ENCODE results near the gene C20orf202. TPM values are rescaled to one million over a fixed set of nuclear protein-coding genes. Genes with fewer than 3 reads are reported as not detected.

Gene C20orf202
- total RNA-seq, 6 experiments from 2014 or later, result 0.19 TPM; not detected in 5

DNA sequence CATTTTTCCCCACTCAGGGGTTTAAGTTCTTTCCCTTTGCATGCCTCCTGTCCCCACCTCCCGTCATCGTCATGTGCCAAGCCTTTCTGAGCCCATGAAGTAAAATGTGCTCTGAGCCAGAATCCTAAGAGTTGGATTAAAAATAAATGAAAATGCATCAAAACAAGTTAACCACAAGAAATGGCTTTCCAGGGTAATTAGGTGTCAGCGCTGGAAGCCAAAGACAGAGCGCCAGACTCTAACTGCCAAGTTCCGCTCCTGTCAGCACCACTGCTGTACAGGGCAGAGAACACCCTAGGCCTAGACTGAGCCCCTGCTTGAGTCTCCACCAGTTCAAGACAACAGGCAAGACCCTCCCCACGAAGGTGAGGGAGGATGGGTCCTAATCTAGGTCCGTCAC, 5.5 kb upstream of the C20orf202 start:
- Histone ChIP-seq H3K27ac (no peak overlapping the region), H3K27me3 (no peaks in the 10 kb centered on the region), H3K4me3 (no peak overlapping the region), H3K4me1 (no peaks in the 10 kb centered on the region), H3K36me3 (no peaks in the 10 kb centered on the region), H3K9me3 (no peaks in the 10 kb centered on the region)
- TF ChIP-seq, protein P1, sequence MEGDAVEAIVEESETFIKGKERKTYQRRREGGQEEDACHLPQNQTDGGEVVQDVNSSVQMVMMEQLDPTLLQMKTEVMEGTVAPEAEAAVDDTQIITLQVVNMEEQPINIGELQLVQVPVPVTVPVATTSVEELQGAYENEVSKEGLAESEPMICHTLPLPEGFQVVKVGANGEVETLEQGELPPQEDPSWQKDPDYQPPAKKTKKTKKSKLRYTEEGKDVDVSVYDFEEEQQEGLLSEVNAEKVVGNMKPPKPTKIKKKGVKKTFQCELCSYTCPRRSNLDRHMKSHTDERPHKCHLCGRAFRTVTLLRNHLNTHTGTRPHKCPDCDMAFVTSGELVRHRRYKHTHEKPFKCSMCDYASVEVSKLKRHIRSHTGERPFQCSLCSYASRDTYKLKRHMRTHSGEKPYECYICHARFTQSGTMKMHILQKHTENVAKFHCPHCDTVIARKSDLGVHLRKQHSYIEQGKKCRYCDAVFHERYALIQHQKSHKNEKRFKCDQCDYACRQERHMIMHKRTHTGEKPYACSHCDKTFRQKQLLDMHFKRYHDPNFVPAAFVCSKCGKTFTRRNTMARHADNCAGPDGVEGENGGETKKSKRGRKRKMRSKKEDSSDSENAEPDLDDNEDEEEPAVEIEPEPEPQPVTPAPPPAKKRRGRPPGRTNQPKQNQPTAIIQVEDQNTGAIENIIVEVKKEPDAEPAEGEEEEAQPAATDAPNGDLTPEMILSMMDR (IDR thresholded peaks at IDR 0.05), result no peak
- no peak for TF ChIP-seq POLR2A (IDR thresholded peaks at IDR 0.05)
- WGBS (ENCODE audit: insufficient coverage, low coverage, low lambda C conversion rate, missing lambda C conversion rate), result 76% methylated on average over 7 of the region's 7 CpGs
- intact Hi-C loops (cut with DNase I), result no loop called here
- DNase-seq, result no peak
- ATAC-seq, result no peak

DNA sequence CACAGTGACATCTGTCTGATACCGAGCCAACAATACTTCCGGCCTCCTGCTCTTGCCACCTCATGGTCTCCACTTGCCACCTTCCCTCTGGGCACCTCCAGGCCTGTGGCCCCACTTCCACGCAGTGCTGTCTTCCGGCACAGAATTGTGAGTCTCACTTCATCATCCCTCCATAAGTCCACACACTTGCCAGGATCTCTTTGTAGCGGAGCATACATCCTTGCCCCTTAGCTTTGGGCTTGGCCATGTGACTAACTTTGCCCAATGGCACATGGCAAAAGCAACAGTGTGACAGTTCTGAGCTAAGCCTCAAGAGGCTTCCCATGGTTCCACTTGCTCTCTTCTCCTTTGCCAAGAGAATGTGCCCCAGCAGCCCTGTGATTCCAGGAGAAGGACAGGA, 4.5 kb upstream of the C20orf202 start:
- ATAC-seq (no peak), DNase-seq (no peak)
- TF ChIP-seq, protein P1 (IDR thresholded peaks at IDR 0.05), result no peak
- no peak for TF ChIP-seq POLR2A (IDR thresholded peaks at IDR 0.05)
- H3K27me3 ChIP-seq, result no peaks in the 10 kb centered on the region
- no peak overlapping the region for H3K4me3 ChIP-seq
- no peaks in the 10 kb centered on the region for H3K9me3 ChIP-seq
- H3K4me1 ChIP-seq, result no peaks in the 10 kb centered on the region
- intact Hi-C loops (cut with DNase I), result no loop called here
- H3K36me3 ChIP-seq, result no peaks in the 10 kb centered on the region
- H3K27ac ChIP-seq, result no peak overlapping the region
- WGBS (ENCODE audit: insufficient coverage, low coverage, low lambda C conversion rate, missing lambda C conversion rate), result 92% methylated on average over 5 of the region's 5 CpGs

DNA sequence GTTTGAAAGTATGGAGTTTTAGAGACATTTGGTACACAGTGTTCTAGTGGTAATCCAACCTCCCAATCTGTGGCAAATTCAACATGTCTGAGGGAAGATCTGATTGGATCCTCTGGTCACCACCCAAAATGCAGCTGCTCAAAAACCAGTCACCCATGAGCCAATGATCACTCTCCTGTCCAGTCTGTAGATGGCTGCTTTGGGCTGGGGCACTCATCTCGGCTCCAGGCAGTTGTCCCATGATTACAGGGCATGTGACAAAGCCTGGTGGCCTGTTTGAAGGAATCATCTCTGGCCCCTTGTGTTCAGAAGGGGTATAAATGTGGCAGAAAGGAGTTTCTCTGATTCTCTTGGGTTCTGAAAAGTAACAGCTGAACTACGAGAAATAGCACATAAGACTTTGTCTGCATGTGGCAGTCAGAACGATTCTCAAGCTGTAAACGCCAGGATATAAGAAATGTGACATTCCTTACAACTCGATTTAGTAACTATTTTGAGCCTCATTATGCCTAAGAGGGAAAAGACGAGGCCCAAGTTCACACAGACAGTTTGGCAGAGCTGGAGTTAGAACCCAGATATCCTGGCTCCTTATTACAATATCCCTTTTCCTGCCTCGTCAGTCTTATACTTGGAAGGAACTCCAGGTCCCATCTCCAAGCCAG, 3.9 kb upstream of the C20orf202 start:
- intact Hi-C loops (cut with DNase I), result no loop called here
- Histone ChIP-seq H3K4me3 (no peak overlapping the region), H3K36me3 (no peaks in the 10 kb centered on the region), H3K9me3 (no peaks in the 10 kb centered on the region), H3K4me1 (no peaks in the 10 kb centered on the region), H3K27me3 (no peaks in the 10 kb centered on the region), H3K27ac (no peak overlapping the region)
- no peak for ATAC-seq
- TF ChIP-seq, protein P1 (IDR thresholded peaks at IDR 0.05), result no peak
- no peak for TF ChIP-seq POLR2A (IDR thresholded peaks at IDR 0.05)
- no peak for DNase-seq
- 65% methylated on average over 6 of the region's 7 CpGs for WGBS (ENCODE audit: insufficient coverage, low coverage, low lambda C conversion rate, missing lambda C conversion rate)

DNA sequence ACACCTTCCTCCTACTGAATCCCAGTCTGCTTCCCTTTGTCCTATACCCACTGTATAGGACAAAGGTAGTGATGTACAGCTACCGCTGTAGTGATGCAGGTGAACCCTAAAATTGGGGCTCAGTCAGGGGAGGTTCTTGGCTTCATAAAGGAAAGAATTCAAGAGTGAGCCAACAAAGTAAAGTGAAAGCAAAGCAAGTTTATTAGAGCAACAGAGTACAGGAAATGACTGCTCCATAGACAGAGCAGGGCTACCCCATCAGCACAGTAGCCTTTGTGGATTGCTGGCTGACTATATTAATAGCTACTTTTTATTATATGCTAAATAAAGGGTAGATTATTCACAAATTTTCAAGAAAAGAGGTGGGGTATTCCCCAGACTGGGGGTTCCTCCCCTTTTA, 3.3 kb upstream of the C20orf202 start:
- intact Hi-C loops (cut with DNase I), result loop anchor here (10.0 kb wide), 2 partner anchors 235 to 385 kb away; no protein-coding TSS in a partner anchor
- Histone ChIP-seq H3K9me3 (no peaks in the 10 kb centered on the region), H3K27me3 (no peaks in the 10 kb centered on the region), H3K36me3 (no peaks in the 10 kb centered on the region), H3K4me1 (no peaks in the 10 kb centered on the region), H3K4me3 (no peak overlapping the region), H3K27ac (no peak overlapping the region)
- TF ChIP-seq POLR2A (IDR thresholded peaks at IDR 0.05), result no peak
- TF ChIP-seq, protein P1 (IDR thresholded peaks at IDR 0.05), result no peak
- ATAC-seq (no peak), DNase-seq (no peak)
- 100% methylated on average over 1 of the region's 1 CpG for WGBS (ENCODE audit: insufficient coverage, low coverage, low lambda C conversion rate, missing lambda C conversion rate)
